GM12874 (cell line): ENCODE results near the gene CCDC60.

Experiments used
- CTCF ChIP-seq: IDR thresholded peaks from 2 replicates; pipeline ENCODE4 v1.5.1; 2011; ENCODE audit warnings: low read depth, mild to moderate bottlenecking, control low read depth, low read length, moderate library complexity; ENCODE audit not compliant: insufficient read depth

CCDC60 gene

GRCh38 chr12:119476951-119477350 is 142.4 kb downstream of the CCDC60 start:
- no peak for TF ChIP-seq CTCF

GRCh38 chr12:119479121-119479561 is 144.6 kb downstream of the CCDC60 start:
- no peak for TF ChIP-seq CTCF

GRCh38 chr12:119480551-119480950 is 146.0 kb downstream of the CCDC60 start:
- TF ChIP-seq CTCF = no peak

GRCh38 chr12:119486599-119487154 is 152.1 kb downstream of the CCDC60 start:
- TF ChIP-seq CTCF = no peak

GRCh38 chr12:119491814-119492213 is 157.3 kb downstream of the CCDC60 start:
- no peak for TF ChIP-seq CTCF

GRCh38 chr12:119500209-119500608 is 165.7 kb downstream of the CCDC60 start:
- no peak for TF ChIP-seq CTCF

GRCh38 chr12:119501052-119501451 is 166.5 kb downstream of the CCDC60 start:
- TF ChIP-seq CTCF = no peak
